ENCODE data around the gene GMPPA.

Gene GMPPA

GRCh38 chr2:219506153-219506801 lies 7.6 kb downstream of the GMPPA start:
- no peak for DNase-seq (ENCODE audit: low spot score)

- no peak for DNase-seq (ENCODE audit: low spot score)
These were observed 8.3 kb downstream of the GMPPA start for GRCh38 chr2:219506802-219507526.

GRCh38 chr2:219507581-219508443 lies 9.1 kb downstream of the GMPPA start:
- no peak for DNase-seq (ENCODE audit: low spot score)

GRCh38 chr2:219508444-219508734 lies 9.7 kb downstream of the GMPPA start:
- DNase-seq (ENCODE audit: low spot score): no peak

- peak; percentile 13 for DNase-seq (ENCODE audit: low spot score)
These were observed 10.5 kb downstream of the GMPPA start for GRCh38 chr2:219508971-219509779.

GRCh38 chr2:219509780-219510511 lies 11.3 kb downstream of the GMPPA start:
- peak; percentile 81 for DNase-seq (ENCODE audit: low spot score)

GRCh38 chr2:219510512-219511135 lies 11.9 kb downstream of the GMPPA start:
- DNase-seq (ENCODE audit: low spot score): no peak

GRCh38 chr2:219511547-219512325 lies 13.0 kb downstream of the GMPPA start:
- DNase-seq (ENCODE audit: low spot score): peak; percentile 27

- no peak for DNase-seq (ENCODE audit: low spot score)
These were observed 14.0 kb downstream of the GMPPA start for GRCh38 chr2:219512524-219513216.

GRCh38 chr2:219513787-219514186 lies 15.1 kb downstream of the GMPPA start:
- no peak for DNase-seq (ENCODE audit: low spot score)

- DNase-seq (ENCODE audit: low spot score): peak; percentile 71
These were observed 15.6 kb downstream of the GMPPA start, which contains the start of gene ASIC4 for GRCh38 chr2:219514196-219514761. Gene ASIC4 (plus strand): TSS chr2:219514482. CDS start chr2:219514725, 243 bp downstream.

GRCh38 chr2:219514836-219515235 lies 16.1 kb downstream of the GMPPA start:
- no peak for DNase-seq (ENCODE audit: low spot score)

- DNase-seq (ENCODE audit: low spot score): no peak
These were observed 17.4 kb downstream of the GMPPA start for GRCh38 chr2:219515874-219516629.

GRCh38 chr2:219516888-219517287 lies 18.2 kb downstream of the GMPPA start:
- DNase-seq (ENCODE audit: low spot score): no peak

GRCh38 chr2:219517954-219518778 lies 19.5 kb downstream of the GMPPA start:
- no peak for DNase-seq (ENCODE audit: low spot score)

GRCh38 chr2:219519526-219519916 lies 20.8 kb downstream of the GMPPA start:
- DNase-seq (ENCODE audit: low spot score): no peak

GRCh38 chr2:219520079-219520478 lies 21.4 kb downstream of the GMPPA start:
- DNase-seq (ENCODE audit: low spot score): no peak

Measured in hematopoietic multipotent progenitor cell treated with erythropoietin and hydrocortisone succinate and interleukin-3 and kit ligand, for 17 days (in vitro differentiated cells).